ENCODE measurements around the gene MFAP2.
"Not testable (repeated sequence)": the region's sequence is repeated elsewhere in the genome, so short reads cannot be mapped to it uniquely, and the experiment has no call there.

The MFAP2 gene

DNA sequence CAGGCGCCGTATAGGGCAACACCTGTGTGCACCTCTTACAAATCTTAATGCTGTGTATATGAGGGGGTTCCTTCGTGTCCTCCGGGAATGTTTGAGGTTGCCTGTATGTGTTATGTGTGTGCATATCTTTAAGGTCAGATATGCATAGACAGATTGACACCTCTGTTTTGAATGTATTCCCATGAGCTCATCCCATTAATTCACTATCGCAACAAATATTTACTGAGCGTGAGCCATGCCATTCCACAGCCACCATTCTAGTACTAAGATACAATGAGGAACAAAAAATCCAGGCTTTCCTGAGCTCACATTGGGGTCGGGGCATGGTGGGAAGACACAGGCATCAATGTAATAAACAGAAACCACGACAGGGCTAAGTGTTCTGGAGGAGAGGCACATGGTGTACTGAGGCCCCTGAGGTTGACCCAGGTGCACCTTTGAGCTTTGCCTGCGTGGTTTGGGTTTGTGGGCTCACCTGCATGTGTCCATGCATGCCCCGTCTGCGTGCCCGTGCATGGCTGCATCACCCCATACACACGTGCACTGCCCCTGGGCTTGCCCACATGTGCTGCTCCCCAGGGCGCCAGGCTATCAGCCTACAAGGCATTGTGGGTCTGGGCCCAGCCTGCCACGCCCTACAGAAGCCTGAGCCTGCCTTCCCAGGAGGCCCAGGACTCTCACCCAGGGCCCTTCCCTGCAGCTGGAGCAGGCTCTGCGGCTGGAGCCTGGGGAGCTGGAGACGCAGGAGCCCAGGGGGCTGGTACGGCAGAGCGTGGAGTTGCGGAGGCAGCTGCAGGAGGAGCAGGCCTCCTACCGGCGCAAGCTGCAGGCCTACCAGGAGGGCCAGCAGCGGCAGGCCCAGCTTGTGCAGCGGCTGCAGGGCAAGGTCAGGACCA, 51.0 kb downstream of the MFAP2 start:
- DNase-seq (ENCODE audit: low read depth), result not testable (repeated sequence)

DNA sequence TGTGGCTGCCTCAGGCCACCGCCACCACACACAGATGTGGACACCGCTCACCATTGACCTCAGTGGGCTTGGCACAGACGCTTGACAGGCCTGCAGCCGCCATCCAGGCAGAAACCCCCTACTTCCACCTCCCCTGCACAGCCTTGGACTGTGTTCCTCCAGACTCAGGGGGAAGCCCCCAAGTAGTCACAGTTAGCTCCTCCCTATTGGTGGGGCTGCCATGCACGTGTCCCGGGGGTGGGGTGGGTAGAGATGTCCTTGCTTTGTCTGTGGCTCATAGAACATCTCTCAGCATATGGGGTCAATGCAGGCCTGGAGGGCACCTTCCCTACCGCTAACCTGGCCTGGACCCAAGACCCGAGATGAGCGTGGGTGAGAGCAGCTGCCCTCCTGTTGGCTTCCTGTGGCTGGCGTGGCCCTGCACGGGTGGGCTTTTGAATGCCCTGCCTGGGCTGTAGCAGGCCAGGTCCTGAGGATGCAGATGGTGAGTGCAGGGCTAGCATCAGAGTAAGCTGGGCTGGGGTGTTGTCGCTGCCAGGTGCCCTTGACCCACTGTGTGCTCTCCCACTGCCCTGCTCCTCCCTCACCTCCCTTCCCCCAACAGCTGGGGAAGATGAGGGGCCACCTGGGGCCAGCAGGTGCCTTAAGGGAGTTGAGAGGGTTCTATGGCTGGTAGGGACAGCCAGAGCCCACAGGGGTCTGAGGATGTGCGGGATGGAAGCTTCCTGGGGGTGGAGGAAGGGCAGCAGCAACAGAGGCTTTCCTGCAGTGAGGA, 52.5 kb downstream of the MFAP2 start:
- DNase-seq (ENCODE audit: low read depth), result no peak

DNA sequence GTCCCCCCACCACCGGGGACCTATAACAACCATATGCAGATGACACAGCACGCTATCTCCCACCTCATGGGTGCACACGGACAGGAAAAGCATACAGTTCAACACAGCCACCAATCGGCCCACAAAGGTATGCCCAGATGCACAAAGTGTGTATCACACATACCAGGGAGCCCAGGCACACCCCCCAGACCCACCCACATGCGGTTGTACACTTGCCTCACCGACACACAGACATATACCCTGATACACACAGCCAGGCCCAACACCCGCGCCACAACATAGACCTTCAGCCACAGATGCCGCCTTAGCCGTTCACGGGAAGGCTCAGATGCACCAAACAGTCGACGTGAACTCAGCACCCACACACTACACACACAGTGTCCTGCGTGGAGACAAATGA, 53.2 kb downstream of the MFAP2 start:
- DNase-seq (ENCODE audit: low read depth), result no peak

DNA sequence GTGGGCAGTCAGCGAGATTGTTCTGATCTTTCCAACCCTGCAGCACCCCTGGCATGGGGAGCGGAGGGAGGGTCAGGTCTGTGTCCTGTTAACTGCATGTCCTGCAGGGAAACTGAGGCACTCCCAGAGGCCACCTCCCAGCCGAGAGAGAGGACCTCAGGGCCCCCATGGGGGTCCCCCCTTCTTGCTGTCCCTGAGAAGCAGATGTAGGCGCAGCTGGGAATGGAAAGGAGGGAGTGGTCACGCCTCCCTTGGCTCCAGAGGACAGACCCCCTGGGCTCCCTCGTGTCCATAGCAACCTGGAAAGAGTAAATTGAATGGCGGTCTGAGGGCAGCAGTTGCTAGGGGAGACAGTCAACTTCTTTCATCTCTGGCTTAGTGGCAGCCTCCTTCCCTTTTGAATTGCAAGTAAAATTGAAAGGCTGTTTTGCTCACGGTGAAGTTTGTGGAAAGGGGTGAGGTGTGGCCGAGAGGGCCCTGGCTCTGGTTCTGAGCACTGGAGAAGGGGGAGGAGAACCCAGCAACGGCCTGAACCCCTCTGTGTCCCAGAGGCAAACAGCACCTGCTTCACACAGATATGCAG, 53.8 kb downstream of the MFAP2 start:
- DNase-seq (ENCODE audit: low read depth), result no peak

DNA sequence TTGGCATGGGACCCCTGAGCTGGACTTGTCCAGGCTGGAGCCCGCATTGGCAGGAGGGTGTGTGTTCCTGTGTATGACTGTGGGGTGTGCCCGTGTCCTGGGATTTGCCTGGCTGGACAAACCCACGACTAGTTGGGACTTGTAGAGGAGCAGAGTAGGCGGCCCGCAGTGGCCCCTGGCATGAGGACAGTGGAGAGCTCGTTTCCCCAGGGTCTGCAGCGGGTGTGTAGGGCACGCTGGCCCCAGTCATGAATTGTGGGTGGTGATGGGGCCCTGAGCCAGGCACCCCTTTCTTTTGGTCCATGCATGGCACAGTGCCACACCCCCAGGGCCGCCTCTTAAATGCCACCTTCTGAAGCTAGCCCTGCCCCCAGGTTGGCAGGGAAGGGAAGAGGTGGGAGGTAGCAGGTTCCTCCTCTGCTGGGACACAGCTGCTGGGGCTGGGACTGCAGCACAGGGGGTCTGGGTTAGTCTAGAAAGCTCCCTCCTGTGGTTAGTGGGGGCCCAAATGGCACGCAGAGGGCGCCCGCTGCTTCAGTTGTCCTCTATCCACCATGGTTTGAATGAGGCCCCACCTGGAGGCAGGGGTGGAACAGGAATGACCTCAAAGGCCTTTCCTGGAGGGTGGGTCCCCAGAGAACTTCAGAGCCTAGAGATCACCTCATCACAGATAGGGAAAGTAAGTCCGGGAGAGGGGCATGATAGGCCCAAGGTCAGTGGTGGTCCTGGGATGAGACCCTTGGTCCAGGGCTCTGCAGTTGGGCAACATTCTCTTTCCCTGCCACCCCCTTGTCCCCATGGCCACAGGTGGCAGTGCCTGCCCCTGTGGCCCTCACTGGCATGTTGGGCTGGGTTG, 54.6 kb downstream of the MFAP2 start:
- no peak for DNase-seq (ENCODE audit: low read depth)

DNA sequence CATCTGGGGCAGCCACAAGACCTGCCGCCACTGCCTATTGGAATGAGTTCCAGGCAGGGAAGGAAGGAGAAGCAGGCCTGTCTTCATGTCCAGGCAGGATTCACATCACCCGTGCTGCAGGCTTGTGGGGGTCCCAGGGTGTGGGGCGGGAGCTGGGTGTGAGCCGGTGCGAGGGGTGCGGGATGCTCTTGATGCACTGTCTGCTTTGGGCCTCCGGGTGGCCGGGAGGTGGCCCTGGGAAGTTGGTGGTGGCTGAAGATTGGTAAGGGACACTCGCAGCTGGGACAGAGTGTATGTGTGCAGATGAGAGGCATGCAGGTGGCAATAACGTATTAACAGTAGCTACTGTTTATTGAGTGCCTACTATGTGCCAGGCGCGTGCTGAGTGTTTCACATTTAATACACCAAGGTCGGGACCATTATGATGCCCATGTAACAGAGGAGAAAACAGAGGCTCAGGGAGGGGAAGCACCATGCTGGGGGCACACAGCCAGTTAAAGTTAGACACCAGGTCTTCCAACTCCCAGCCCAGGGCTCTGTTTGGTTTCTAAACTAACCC, 55.4 kb downstream of the MFAP2 start:
- DNase-seq (ENCODE audit: low read depth), result no peak

All from GM04503 (cell line).